Measurements from ENCODE around the gene HOXB5.

Gene HOXB5

GRCh38 chr17:48543107-48543853 is 50.3 kb downstream of the HOXB5 start:
- peak overlapping the region; percentile 98 for H3K9ac ChIP-seq (ENCODE audit: low read length)
- H3K9me3 ChIP-seq (ENCODE audit: insufficient read depth, low read length): no peaks in the 10 kb centered on the region
- peaks cover 19% of the 10 kb centered on the region for H3K4me1 ChIP-seq (ENCODE audit: low read length)
- H3K79me2 ChIP-seq (ENCODE audit: low read length): peaks cover 42% of the 10 kb centered on the region
- peak overlapping the region; percentile 90 for H3K4me3 ChIP-seq (ENCODE audit: low read length)
- H3K27ac ChIP-seq (ENCODE audit: low read length): peak overlapping the region; percentile 88
- H3K4me2 ChIP-seq (ENCODE audit: low read length): peak overlapping the region; percentile 69
- no peaks in the 10 kb centered on the region for H3K27me3 ChIP-seq (ENCODE audit: low read depth, low read length)
- H3K36me3 ChIP-seq (replicated peaks; ENCODE audit: low read depth, low read length): peaks cover 7% of the 10 kb centered on the region
- no peak overlapping the region for H2AFZ ChIP-seq (ENCODE audit: low read depth, low read length)
- no peak for TF ChIP-seq EZH2phosphoT487 (IDR thresholded peaks at IDR 0.05; ENCODE audit: low read depth)
- peak; percentile 6; the same call in 1 of the 2 replicates for TF ChIP-seq CTCF (IDR thresholded peaks at IDR 0.05; ENCODE audit: low read depth, low read length)
- no peaks in the 10 kb centered on the region for H4K20me1 ChIP-seq (ENCODE audit: insufficient read depth, low read length)

GRCh38 chr17:48542698-48543106 is 50.9 kb downstream of the HOXB5 start:
- peak overlapping the region; percentile 98 for H3K9ac ChIP-seq (ENCODE audit: low read length)
- no peaks in the 10 kb centered on the region for H3K9me3 ChIP-seq (ENCODE audit: insufficient read depth, low read length)
- H3K4me1 ChIP-seq (ENCODE audit: low read length): peaks cover 19% of the 10 kb centered on the region
- peak overlapping the region; percentile 90 for H3K4me3 ChIP-seq (ENCODE audit: low read length)
- H3K4me2 ChIP-seq (ENCODE audit: low read length): peak overlapping the region; percentile 69
- peak overlapping the region; percentile 88 for H3K27ac ChIP-seq (ENCODE audit: low read length)
- H2AFZ ChIP-seq (ENCODE audit: low read depth, low read length): no peak overlapping the region
- H4K20me1 ChIP-seq (ENCODE audit: insufficient read depth, low read length): no peaks in the 10 kb centered on the region
- peaks cover 7% of the 10 kb centered on the region for H3K36me3 ChIP-seq (replicated peaks; ENCODE audit: low read depth, low read length)
- TF ChIP-seq CTCF (IDR thresholded peaks at IDR 0.05; ENCODE audit: low read depth, low read length) (no peak), EZH2phosphoT487 (IDR thresholded peaks at IDR 0.05; ENCODE audit: low read depth) (no peak)
- peaks cover 42% of the 10 kb centered on the region for H3K79me2 ChIP-seq (ENCODE audit: low read length)
- no peaks in the 10 kb centered on the region for H3K27me3 ChIP-seq (ENCODE audit: low read depth, low read length)

- Histone ChIP-seq H4K20me1 (ENCODE audit: insufficient read depth, low read length) (no peaks in the 10 kb centered on the region), H3K36me3 (replicated peaks; ENCODE audit: low read depth, low read length) (peaks cover 7% of the 10 kb centered on the region), H3K9me3 (ENCODE audit: insufficient read depth, low read length) (no peaks in the 10 kb centered on the region), H3K9ac (ENCODE audit: low read length) (peak overlapping the region; percentile 98; the same call in 1 of the 2 replicates), H3K4me2 (ENCODE audit: low read length) (peak overlapping the region; percentile 69), H3K79me2 (ENCODE audit: low read length) (peaks cover 42% of the 10 kb centered on the region), H3K4me1 (ENCODE audit: low read length) (peaks cover 19% of the 10 kb centered on the region), H3K4me3 (ENCODE audit: low read length) (peak overlapping the region; percentile 90), H3K27me3 (ENCODE audit: low read depth, low read length) (no peaks in the 10 kb centered on the region), H2AFZ (ENCODE audit: low read depth, low read length) (no peak overlapping the region), H3K27ac (ENCODE audit: low read length) (no peak overlapping the region)
- no peak for TF ChIP-seq CTCF (IDR thresholded peaks at IDR 0.05; ENCODE audit: low read depth, low read length)
- no peak for TF ChIP-seq EZH2phosphoT487 (IDR thresholded peaks at IDR 0.05; ENCODE audit: low read depth)
These were observed 51.4 kb downstream of the HOXB5 start for GRCh38 chr17:48542114-48542656.

- Histone ChIP-seq H3K4me1 (ENCODE audit: low read length) (peaks cover 19% of the 10 kb centered on the region), H3K27ac (ENCODE audit: low read length) (no peak overlapping the region), H3K4me3 (ENCODE audit: low read length) (peak overlapping the region; percentile 90; the same call in 1 of the 2 replicates), H3K36me3 (replicated peaks; ENCODE audit: low read depth, low read length) (peaks cover 7% of the 10 kb centered on the region), H4K20me1 (ENCODE audit: insufficient read depth, low read length) (no peaks in the 10 kb centered on the region), H3K9me3 (ENCODE audit: insufficient read depth, low read length) (no peaks in the 10 kb centered on the region), H3K9ac (ENCODE audit: low read length) (no peak overlapping the region), H3K79me2 (ENCODE audit: low read length) (peaks cover 42% of the 10 kb centered on the region), H3K27me3 (ENCODE audit: low read depth, low read length) (no peaks in the 10 kb centered on the region), H3K4me2 (ENCODE audit: low read length) (peak overlapping the region; percentile 69; the same call in 1 of the 2 replicates), H2AFZ (ENCODE audit: low read depth, low read length) (no peak overlapping the region)
- TF ChIP-seq CTCF (IDR thresholded peaks at IDR 0.05; ENCODE audit: low read depth, low read length) (no peak), EZH2phosphoT487 (IDR thresholded peaks at IDR 0.05; ENCODE audit: low read depth) (no peak)
These were observed 51.9 kb downstream of the HOXB5 start for GRCh38 chr17:48541577-48542113.
